GM18867 (cell line): Measurements from ENCODE around the gene C2CD5.
"Not testable (repeated sequence)": the region's sequence is repeated elsewhere in the genome, so short reads cannot be mapped to it uniquely, and the experiment has no call there.

ENCODE experiments used
- ATAC-seq: cut with Tn5 transposase; IDR thresholded peaks from one replicate; pipeline ENCODE4 v1.9.1; 2021; ENCODE audit warnings: mild to moderate bottlenecking, moderate library complexity; ENCODE audit not compliant: unreplicated experiment

The C2CD5 gene

GRCh38 chr12:22544038-22544979 lies at the start of gene C2CD5:
Gene C2CD5 (minus strand): TSS chr12:22544542. CDS start chr12:22544150, 392 bp downstream.
- ATAC-seq: peak; percentile 85

GRCh38 chr12:22593864-22594263 lies 49.5 kb upstream of the C2CD5 start:
- ATAC-seq: no peak

GRCh38 chr12:22588817-22589216 lies 44.5 kb upstream of the C2CD5 start:
- ATAC-seq: no peak

- no peak for ATAC-seq
These were observed 34.0 kb upstream of the C2CD5 start for GRCh38 chr12:22578328-22578727.

- ATAC-seq: no peak
These were observed 33.3 kb upstream of the C2CD5 start for GRCh38 chr12:22577667-22578066.

- ATAC-seq: no peak
These were observed 32.1 kb upstream of the C2CD5 start for GRCh38 chr12:22576473-22576872.

GRCh38 chr12:22576065-22576464 lies 31.7 kb upstream of the C2CD5 start:
- ATAC-seq: no peak

- ATAC-seq: no peak
These were observed 30.6 kb upstream of the C2CD5 start for GRCh38 chr12:22574921-22575320.

GRCh38 chr12:22573181-22573580 lies 28.8 kb upstream of the C2CD5 start:
- peak; percentile 41 for ATAC-seq

- ATAC-seq: no peak
These were observed 24.9 kb upstream of the C2CD5 start for GRCh38 chr12:22569253-22569652.

- ATAC-seq: no peak
These were observed 18.0 kb upstream of the C2CD5 start for GRCh38 chr12:22562036-22563028.

GRCh38 chr12:22554750-22555149 lies 10.4 kb upstream of the C2CD5 start:
- ATAC-seq: not testable (repeated sequence)

- ATAC-seq: no peak
These were observed 7.3 kb upstream of the C2CD5 start for GRCh38 chr12:22551624-22552023.

GRCh38 chr12:22545255-22545654 lies 913 bp upstream of the C2CD5 start:
- no peak for ATAC-seq

- ATAC-seq: peak; percentile 39
These were observed 900 bp downstream of the C2CD5 start for GRCh38 chr12:22543246-22544037.

- no peak for ATAC-seq
These were observed 2.7 kb downstream of the C2CD5 start for GRCh38 chr12:22541496-22542155.

GRCh38 chr12:22539055-22539454 lies 5.3 kb downstream of the C2CD5 start:
- no peak for ATAC-seq

- no peak for ATAC-seq
These were observed 6.0 kb downstream of the C2CD5 start for GRCh38 chr12:22538311-22538710.

GRCh38 chr12:22536971-22537544 lies 7.3 kb downstream of the C2CD5 start:
- no peak for ATAC-seq
